ENCODE measurements around the gene HADH.
"Not testable (repeated sequence)": the region's sequence is repeated elsewhere in the genome, so short reads cannot be mapped to it uniquely, and the experiment has no call there.

Gene HADH

DNA sequence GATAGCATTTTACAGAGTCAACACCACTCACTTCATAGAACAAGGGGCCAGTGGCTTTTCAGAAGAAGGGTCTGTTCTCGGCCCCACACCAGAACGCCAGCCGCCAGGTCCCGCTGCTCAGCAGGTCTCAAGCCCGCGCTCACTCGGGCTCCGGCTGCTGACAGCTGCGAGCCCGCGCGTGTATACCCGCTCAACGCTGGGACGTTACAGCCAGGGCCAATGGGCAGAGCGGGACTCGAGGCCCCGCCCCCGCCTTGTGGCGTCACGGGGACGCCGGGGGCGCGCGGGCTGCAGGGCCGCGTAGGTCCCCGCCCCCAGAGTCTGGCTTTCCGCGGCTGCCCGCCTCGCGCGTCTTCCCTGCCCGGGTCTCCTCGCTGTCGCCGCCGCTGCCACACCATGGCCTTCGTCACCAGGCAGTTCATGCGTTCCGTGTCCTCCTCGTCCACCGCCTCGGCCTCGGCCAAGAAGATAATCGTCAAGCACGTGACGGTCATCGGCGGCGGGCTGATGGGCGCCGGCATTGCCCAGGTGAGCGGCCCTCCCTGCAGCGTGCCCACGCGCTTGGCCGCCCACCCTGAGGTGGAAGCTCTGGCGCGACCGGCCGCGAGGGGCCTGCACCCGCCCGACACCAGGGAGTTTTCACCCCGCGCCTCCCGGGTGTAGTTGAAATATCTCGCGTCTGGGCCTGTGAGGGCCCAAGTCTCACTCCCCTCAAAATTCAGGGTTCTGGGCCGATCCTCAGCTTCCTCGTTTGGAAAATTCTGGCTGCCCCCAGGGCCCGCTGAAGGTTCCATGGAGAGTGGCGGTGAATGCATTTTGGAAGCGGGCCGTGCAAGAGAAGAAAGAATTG, at the start of gene HADH:
Gene HADH, plus strand, starts transcription at position 353 of the 850 bp plus-strand sequence. Its CDS starts 44 bp downstream, at position 397.
- H3K27ac ChIP-seq, result peak within 1 kb of the TSS in 20 of 21 experiments; percentile 44 to 95 (median 84)

DNA sequence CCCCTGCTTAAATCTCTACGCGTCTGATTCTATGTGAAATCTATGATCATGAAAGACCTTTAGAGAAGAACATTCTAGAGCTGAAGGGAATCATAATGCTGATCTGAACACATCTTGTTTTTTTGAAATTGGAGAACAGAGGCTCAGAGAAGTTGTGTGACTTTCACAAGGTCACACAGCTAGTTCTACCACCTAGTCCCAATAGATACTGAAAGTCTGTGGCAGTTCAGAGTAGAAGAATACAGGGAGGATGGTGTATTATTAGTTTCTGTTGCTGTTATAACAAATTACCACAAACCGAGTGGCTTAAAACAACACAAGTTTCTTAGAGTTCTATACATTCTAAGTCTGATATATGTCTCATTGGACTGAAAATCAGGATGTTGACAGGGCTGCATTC, 43.9 kb upstream of the HADH start:
- no peak overlapping the region for H3K4me3 ChIP-seq
- H3K27ac ChIP-seq, result no peak overlapping the region

More for the DNA sequence above, at the start of gene HADH:
- peak within 1 kb of the TSS; percentile 70 to 95 (median 81) for H3K4me3 ChIP-seq

DNA sequence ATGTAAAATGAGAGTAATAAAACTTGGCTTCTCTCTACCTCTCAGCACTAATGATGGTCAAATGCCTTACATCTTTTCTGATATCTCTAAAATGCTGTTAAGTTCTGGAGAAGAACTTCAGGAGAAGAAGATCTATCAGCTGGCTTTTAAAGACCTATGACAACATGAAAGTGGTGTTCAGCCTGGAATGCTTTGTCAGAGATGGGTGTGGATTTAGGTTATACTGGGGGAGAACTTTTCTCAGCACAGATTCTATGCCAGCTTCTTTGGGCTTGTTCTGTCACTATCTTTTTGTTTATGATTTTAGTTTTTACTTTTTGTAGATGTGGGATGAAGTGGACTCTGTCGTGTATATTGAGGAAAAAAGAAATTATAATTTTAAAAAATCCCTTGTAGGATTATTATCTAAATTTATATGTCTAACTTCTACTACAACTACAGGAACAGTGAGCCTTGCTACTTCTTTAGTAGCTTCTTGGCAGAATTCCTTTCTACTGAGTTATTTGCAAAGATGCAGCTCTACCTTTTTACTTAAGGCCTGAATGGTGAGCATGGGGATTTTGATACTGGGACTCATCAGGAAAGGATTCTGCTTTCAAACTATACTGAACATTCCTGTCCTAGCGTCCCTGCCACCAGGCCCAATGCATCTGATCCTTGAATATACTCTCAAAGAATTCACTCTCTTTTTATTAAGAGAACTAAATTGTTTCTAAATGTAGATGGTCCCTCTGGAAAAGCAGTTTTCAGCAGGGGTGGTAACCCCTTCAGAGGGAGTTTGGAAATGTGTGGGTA, 38.7 kb upstream of the HADH start:
- no peak overlapping the region for H3K4me3 ChIP-seq

DNA sequence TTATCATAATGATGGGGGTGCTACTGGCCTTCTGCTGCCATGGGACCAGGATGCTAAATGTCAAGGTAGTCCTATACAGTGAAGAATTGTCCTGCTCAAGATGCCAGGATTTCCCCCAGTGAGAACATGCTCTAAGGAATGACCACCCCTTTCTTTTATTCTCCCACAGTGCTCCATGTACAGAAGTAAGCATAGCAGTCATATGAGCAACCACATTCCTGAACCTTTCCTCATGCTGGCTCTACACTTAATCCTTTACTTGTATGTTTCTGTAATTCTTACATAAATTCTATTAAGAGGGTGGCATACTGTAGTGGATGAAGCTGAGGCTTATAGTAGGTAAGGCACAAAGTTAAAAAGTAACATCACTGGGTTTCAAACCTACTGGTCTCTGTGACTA, 38.1 kb upstream of the HADH start:
- no peak overlapping the region for H3K4me3 ChIP-seq
- no peak overlapping the region for H3K27ac ChIP-seq

More for the DNA sequence above, 38.7 kb upstream of the HADH start:
- no peak overlapping the region for H3K27ac ChIP-seq

DNA sequence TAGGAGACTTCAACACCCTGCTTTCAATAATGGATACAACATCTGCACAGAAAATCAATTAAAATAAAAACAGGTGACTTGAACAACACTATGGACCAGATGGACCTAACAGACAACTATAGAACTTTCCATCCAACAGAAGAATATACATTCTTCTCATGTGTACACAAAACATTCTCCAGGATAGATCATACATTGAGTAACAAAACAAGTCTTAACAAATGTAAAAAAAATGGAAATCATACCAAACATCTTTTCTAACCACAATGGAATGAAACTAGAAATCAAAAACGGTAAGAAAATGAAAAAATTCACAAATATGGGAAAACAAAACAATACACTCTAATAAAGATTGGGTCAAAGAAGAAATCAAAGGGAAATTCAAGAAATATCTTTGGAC, 33.7 kb upstream of the HADH start:
- no peak overlapping the region for H3K4me3 ChIP-seq
- H3K27ac ChIP-seq, result no peak overlapping the region

DNA sequence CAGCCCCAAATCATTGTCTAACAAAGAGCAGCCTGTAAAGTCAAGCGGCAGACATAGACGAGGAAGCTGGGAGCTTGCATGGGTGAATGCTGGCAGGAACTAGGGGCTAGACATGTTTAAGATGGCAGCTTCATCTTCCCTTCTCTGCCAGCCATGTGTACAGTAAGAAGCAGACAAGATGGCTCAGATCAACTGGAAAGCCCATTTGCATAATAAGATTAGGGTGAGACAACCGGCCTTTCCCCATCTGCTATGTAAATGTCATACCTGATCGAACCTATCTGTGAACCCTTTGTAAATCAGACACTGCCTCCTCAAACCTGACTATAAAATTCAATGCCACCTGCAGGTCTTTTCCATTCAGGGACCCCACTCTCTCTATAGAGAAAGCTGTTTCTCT, 22.8 kb upstream of the HADH start:
- Histone ChIP-seq H3K27ac (no peak overlapping the region), H3K4me3 (no peak overlapping the region)

DNA sequence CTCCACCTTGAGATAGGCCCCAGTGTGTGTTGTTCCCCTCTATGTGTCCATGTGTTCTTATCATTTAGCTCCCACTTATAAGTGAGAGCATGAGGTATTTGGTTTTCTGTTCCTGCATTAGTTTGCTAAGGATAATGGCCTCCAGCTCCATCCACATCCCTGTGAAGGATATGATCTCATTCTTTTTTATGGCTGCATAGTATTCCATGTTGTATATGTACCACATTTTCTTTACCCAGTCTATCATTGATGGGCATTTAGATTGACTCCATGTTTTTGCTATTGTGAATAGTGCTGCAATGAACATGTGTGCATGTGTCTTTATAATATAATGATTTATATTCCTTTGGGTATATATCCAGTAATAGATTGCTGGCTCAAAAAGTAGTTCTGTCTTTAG, 22.2 kb upstream of the HADH start:
- H3K27ac ChIP-seq, H3K4me3 ChIP-seq: not testable (repeated sequence)

DNA sequence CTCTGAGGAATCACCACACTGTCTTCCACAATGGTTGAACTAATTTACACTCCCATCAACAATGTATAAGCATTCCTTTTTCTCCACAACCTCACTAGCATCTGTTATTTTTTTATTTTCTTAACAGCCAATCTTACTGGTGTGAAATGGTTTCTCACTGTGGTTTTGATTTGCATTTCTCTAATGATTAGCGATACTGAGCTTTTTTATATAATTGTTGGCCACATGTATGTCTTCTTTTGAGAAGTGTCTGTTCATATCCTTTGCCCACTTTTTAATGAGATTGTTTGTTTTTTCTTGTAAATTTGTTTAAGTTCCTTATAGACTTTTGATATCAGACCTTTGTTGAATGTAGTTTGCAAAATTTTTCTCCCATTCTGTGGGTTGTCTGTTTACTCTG, 21.8 kb upstream of the HADH start:
- not testable (repeated sequence) for H3K4me3 ChIP-seq, H3K27ac ChIP-seq

DNA sequence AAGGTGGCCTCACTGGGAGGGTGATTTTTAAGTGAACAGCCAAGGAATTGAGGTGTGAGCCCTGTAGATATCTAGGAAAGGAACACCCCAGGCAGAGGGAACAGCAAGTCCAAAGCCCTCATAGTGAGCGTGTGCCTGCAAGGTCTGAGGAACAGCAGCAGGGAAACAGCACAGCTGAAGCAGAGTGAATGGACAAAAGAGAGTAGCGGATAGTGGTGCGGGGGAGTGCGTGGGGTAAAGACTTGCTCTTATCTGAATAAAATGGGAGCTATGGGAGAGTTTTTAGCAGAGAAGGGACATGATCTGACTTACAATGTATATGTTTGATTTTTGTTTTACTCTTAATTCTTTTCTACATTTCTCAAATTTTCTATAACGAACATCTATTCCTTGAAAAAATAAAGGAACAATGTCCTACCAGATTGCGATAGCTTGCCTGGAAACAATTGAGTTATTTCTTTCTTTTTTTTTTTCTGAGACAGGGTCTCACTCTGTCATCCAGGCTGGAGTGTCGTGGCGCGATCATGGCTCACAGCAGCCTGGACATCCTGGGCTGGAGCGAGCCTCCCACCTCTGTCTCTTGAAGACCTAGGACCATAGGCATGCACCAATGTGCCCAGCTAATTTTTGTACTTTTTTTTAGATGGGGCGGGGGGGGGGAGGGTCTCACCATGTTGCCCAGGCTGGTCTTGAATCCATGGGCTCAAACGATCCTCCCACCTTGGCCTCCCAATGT, 19.5 kb upstream of the HADH start:
- H3K27ac ChIP-seq, result no peak overlapping the region
- H3K4me3 ChIP-seq, result no peak overlapping the region

DNA sequence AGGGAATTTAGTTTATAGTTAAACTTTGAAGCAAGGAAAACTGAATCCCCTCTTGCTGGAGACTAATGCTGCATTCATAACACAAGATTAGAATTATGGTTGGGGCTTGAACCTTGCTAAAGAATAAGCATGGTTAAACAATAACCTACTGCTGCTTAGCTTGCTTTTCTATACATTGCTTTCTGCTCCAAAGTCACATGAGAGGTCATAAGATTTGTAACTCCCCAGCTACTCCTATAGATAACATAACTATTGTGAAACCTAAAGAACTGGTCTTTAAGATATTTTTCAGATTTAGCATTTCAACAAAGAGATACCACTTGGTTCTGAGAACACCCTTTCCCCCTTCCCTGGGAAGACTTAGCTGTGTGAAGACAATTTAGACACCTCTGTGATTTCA, 17.1 kb upstream of the HADH start:
- H3K27ac ChIP-seq, result no peak overlapping the region

DNA sequence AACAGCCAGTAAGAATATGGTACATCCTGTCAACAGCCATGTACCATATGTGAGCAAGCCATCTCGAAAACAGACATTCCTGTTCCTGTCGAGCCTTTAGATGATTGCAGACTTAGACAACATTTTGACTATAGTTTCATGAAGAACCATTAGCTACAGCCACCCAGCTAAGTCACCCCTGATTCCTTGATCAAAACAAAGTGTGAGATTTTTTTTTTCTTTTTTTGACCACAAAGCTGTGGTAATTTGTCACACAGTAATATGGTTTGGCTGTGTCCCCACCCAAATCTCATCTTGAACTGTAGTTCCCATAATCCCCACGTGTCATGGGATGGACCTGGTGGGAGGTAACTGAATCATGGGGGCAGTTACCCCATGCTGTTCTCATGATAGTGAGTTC, 15.2 kb upstream of the HADH start:
- no peak overlapping the region for H3K27ac ChIP-seq

More for the DNA sequence above, 17.1 kb upstream of the HADH start:
- H3K4me3 ChIP-seq, result no peak overlapping the region

DNA sequence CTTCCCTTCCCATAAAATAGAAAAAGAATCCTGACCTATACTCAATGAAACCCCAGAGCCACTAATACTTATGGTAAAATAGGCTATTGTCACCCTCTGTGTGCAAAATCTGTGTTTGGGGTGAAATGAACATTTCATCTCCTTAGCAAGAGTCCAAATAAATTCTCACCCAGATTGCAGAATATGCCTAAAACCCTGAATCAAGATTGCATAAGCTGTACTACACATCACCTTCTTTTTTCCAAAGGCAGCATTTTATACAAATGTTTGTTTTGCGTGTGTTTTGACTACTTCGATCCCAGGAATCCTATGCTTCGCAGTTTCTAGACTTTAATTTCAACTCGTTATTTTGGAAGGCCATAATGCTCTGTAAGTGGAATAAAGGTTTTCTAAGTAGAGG, 12.2 kb upstream of the HADH start:
- H3K4me3 ChIP-seq, result no peak overlapping the region
- no peak overlapping the region for H3K27ac ChIP-seq

More for the DNA sequence above, 15.2 kb upstream of the HADH start:
- no peak overlapping the region for H3K4me3 ChIP-seq

DNA sequence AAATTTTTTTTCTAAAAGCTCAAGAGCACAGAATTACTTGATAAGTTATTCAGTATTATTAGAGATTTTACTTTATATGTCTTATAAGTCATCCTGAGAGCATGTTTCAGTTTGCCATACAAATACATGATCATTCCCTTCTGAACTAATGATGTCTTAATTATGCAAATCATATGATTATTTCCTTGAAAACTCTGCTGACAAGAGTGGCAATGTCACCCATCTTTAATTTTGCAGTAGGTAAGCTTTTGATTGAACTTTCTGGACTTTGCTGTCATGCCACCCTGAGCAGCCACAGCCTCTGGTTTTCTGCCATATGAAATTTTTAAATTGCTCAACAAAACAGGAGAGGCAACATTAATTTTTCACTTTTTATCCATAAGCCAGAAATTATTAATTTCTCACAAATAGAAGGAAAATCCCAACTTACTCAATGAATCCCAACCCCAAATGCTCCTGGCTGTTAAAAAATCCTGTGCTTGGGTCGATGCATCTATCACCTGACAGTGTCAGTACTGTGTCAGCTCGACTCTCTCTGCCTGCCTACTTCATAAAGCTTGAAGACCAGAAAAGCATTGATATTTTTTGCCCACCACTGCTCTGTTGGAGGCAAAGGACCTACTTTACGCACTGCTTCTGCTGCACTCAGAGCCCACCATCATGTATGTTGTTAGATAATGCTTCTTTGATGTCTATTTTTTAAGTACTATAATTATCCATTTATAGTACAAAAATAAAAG, 11.6 kb upstream of the HADH start:
- peak overlapping the region in 1 of 21 experiments; percentile 5 for H3K27ac ChIP-seq
- no peak overlapping the region for H3K4me3 ChIP-seq

DNA sequence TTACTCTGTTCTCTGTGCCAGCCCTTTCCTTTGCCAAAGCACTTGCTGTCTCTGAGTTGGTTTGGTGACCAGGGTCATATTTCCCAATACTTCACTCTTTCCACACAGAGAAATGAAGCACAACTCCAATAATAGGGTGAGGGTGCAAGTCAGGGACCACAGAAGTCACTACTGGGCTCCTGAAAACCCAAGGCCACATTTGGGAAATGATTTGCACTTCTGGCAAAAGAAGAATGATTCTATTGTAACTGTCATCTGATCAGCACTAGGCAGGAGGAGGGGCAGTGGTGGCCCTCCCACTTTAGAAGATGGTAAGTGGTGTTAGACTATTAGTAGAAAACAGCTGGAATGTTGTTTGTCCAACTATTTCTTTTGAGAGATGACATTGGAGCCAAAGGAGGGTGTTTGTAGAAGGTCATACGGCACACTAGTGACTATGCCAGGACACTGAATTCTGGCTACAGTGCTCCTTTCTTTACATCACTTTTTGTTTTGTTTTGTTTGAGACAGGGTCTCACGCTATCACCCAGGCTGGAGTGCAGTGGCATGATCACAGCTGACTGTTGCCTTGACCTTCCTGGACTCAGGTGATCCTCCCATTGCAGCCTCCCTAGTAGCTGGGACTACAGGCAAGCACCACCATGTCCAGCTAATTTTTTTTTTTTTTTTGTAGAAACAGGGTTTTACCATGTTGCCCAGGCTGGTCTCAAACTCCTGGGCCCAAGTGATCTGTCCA, 10.8 kb upstream of the HADH start:
- H3K4me3 ChIP-seq, result no peak overlapping the region
- H3K27ac ChIP-seq, result peak overlapping the region in 1 of 21 experiments; percentile 5

DNA sequence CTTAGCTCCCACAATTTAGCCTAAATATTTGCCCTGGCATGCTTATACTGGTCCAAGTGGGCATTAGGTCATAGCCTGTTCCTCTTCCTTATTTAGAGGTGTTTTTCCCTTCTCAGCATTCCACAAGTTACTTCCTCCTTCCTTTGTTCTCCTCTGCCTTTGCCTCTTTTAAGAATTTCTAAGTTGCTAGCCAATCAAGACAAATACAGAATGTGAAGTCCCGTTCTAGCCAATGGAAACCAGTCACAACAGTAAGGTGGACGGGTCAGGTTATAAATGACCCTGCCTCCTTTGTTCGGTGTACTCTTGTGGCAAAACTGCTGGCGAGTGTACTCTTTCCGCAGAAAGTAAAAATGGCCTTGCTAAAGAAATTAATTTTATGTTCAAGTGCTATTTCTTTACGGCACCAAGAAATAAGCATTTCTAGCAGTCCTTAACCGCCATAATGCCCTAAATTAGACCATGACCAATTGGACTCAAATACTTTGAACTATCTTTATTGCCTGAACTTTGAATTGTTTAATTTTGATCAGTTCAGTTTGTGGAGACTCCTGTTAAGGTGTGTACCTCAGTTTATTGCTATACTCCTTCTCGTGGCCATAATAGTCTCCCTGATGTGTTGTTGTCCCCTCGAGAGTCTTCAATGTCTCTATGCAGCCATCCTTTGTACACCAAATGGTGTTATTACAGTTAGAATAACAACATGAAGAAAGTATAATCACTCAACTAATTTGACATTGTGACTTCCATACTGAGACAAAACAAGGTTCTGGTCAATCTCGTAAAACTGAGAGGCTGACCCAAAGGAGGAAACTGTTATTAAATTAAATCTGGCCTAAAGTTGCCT, 1.6 kb upstream of the HADH start:
- H3K4me3 ChIP-seq, result no peak overlapping the region
- no peak overlapping the region for H3K27ac ChIP-seq

DNA sequence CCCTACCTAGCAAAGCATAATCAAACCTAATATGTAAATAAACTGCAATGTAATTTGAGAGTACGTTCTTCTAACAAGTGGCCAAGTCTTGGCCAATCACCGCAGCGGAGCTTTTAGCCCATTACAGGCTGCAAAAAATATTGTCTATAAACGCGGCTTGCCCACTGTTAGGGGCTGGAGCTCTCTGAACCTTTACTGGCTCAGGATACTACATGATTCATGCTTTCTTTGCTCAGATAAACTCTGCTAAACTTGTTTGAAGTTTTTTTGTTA, 990 bp upstream of the HADH start:
- Histone ChIP-seq H3K27ac (no peak overlapping the region), H3K4me3 (peak overlapping the region in 1 of 7 experiments; percentile 83)

DNA sequence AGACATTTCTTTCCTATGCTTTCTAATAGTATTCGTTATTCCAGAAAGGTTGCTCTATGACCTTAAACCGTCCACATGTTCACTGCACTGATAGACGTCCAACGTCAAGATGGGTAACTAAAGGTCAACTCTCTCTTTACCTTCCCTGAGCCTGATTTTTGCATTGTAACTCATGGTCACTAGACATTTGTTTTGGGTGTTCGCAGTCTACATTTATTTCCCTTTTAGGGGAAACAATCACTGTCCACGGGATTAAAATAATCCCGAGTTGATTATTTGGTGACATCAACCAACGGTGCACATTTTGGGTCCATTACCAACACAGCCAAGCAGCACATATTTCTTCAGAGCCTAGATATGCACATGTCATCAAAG, 540 bp upstream of the HADH start:
- Histone ChIP-seq H3K27ac (peak overlapping the region in 14 of 21 experiments; percentile 42 to 88 (median 82)), H3K4me3 (peak overlapping the region; percentile 70 to 95 (median 81))

DNA sequence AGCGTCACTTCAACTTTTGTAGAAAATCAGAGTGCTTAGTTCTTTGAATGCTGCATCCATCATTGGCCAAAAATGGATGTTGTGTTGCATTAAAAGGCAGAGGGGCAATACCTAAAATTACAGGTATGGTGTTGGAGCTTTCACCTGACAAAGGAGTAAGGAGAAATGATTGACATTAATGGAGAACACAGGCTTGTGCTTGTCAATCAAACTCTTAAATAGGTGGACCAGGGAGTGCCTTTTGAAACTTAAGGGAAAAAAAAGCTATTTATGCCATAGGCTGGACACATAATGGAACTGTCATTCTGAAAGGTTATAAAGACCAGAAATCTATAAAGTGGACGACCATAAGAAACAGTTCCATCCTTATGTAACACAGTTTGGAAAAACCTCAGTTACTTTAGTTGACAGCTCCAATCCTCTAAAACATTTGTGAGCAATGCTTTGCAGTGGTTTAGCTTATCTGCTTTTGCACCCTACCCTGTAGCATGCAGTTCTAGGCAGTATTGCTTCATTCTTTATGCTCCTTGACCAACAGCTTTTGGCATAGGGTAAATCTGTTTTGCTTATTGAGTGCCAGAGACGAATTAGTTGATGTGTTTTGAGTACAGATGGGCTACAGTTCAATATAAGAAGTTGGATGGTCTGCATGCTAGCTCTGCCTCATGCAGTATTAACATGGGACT, 2.4 kb downstream of the HADH start:
- H3K27ac ChIP-seq, result no peak overlapping the region
- H3K4me3 ChIP-seq, result no peak overlapping the region

Measured in skin epidermis (tissue), 12 donors.